ENCODE results near the gene RUBCN.
"Not testable (repeated sequence)": the region's sequence is repeated elsewhere in the genome, so short reads cannot be mapped to it uniquely, and the experiment has no call there.

The RUBCN gene

DNA sequence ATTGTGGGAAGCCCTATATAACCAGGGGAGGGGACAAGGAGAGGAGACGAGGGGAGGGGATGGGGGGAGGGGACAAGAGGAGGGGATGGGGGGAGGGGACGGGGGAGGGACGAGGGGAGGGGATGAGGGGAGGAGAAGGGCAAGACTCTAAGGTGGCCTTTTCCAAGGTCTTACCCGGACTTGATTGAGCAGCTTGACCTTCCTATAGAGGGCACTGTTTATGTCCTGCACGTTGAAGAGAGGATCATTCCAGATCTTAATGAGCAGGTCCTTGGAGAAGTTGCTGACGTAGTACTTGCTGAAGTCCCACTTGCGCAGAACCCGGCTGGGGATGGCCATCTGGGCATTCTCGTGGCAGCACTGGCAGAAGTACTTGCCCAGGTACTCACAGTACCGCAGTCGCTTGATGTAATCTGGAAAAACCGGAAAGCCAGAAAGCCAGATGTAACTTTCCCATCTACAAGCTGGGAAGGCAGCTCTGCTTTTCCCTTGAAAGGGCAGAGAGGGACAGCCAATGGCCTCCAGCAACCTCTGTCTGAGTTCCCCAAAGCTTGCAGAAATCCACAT, 55.7 kb downstream of the RUBCN start:
- DNase-seq: no peak

DNA sequence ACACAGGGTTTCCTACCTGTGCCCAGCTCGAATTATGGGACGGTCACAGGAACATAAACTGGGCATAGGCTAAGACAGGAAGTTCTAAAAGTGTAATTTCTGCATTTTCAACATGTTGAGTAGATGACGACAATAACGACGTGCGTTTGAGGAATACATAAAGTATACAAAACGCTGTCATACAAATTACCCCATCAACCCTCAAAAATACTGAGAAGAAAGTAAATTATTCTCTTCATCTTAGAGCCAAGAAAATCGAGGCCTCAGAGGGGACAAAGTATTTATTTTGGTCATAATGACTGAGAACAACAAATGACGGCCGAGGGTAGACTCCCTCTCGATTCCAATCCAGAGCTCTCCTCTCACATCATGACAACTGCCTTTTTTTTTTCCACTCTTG, 60.8 kb downstream of the RUBCN start:
- no peak for DNase-seq

GRCh38 chr3:197675563-197675860, 61.2 kb downstream of the RUBCN start:
- no peak for DNase-seq

GRCh38 chr3:197674741-197675562, 61.8 kb downstream of the RUBCN start:
- DNase-seq: no peak

GRCh38 chr3:197673170-197673569, 63.5 kb downstream of the RUBCN start:
- no peak for DNase-seq

- DNase-seq: no peak
Observed at GRCh38 chr3:197670361-197670760, 66.3 kb downstream of the RUBCN start.

- DNase-seq: no peak
Observed at GRCh38 chr3:197667968-197668367, 68.7 kb downstream of the RUBCN start.

GRCh38 chr3:197667293-197667692, 69.4 kb downstream of the RUBCN start:
- DNase-seq: not testable (repeated sequence)

- not testable (repeated sequence) for DNase-seq
Observed at GRCh38 chr3:197666221-197666842, 70.4 kb downstream of the RUBCN start.

- DNase-seq: not testable (repeated sequence)
Observed at GRCh38 chr3:197665549-197665948, 71.2 kb downstream of the RUBCN start.

GRCh38 chr3:197665142-197665491, 71.6 kb downstream of the RUBCN start:
- not testable (repeated sequence) for DNase-seq

GRCh38 chr3:197664414-197665141, 72.1 kb downstream of the RUBCN start:
- peak; percentile 66 for DNase-seq

- not testable (repeated sequence) for DNase-seq
Observed at GRCh38 chr3:197663367-197664140, 73.2 kb downstream of the RUBCN start.

DNA sequence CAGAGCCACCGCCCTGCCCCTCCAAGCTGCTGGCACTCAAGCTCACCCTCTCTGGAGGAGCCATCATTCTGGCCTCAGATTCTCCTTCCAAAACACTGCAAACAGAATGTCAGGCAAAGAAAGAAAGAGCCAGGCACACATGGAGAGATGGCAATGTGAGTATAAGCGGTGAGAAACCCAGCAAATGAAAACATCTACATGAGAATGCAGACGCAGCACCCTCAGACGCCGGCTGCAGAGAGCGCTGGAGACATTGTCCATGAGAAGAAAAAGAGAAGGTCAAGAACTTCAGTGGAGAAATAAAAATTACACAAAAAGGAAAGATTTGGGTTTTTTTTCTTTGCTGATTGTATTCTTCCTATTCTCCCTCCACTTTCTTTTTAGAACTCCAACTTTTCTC, 74.4 kb downstream of the RUBCN start:
- not testable (repeated sequence) for DNase-seq

- peak; percentile 5 for DNase-seq
Observed at GRCh38 chr3:197661874-197662273, 74.8 kb downstream of the RUBCN start.

GRCh38 chr3:197661234-197661834, 75.4 kb downstream of the RUBCN start:
- peak; percentile 8 for DNase-seq

DNA sequence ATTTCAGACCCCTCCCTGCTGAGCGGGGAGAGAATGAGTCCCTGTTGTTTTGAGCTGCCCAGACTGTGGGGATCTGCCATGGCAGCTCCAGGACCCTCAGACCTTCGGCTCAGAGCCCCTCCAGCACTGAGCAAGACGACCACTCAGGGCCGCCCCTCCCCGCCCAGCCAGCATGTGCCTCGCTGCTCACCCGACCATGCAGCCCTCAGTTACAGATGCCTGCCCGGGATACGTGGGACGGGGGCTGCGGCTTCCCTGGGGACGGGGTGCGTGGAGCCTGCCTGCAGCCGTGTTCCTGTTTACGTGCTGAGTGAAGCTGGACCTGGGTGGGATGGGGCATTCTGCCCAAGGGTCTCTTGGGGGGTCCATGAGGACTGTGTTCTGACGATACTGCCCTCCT, 77.0 kb downstream of the RUBCN start:
- peak; percentile 17 for DNase-seq

- not testable (repeated sequence) for DNase-seq
Observed at GRCh38 chr3:197659144-197659543, 77.6 kb downstream of the RUBCN start.

DNA sequence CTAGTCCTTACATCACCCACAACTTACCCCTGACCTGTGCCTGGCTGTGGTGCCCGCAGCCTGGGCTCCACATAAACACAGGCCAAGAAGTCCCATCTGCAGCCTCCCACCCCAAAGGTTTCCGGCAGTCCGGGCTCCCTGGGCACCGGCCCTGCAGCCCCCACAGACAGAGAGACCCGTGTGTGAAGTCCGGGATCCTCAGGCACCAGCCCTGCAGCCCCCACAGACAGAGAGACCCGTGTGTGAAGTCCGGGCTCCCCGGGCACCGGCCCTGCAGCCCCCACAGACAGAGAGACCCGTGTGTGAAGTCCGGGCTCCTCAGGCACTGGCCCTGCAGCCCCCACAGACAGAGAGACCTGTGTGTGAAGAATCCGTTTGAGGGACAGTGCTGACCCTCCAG, 78.0 kb downstream of the RUBCN start:
- not testable (repeated sequence) for DNase-seq

- DNase-seq: peak; percentile 8
Observed at GRCh38 chr3:197657541-197658292, 79.0 kb downstream of the RUBCN start.

DNA sequence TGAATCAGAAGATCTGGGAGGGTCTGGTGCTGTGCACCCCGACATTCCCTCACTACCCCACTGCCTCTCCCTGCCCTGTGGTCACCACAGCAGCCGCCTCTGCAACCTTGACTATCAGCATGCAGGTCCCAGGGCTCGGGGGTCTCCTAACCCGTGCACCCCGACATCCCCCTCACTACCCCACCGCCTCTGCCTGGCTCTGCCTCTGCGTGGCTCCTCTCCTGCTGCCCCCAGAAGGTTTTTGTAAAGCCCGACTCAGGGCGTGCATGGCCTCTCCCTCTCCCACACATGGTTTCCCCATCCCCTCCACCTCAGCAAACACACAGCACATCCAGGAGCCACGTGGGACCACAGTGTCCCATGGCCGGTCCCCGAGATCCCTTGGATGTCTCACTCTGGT, 79.7 kb downstream of the RUBCN start:
- DNase-seq: not testable (repeated sequence)

- DNase-seq: not testable (repeated sequence)
Observed at GRCh38 chr3:197656129-197656528, 80.6 kb downstream of the RUBCN start.

Data from activated T-cell treated with anti-CD3 and anti-CD28 coated beads, Interleukin-2, amount 50 U/mL, for 1 hour (primary cell).